ENCODE data around the gene MRPL12. TPM values are rescaled to one million over a fixed set of nuclear protein-coding genes. Genes with fewer than 3 reads are reported as not detected.

Gene MRPL12
- total RNA-seq, 4 donors from 2014 or later, result 26.1 to 63.3 (median 35.8) TPM

- peaks cover 0 to 30% (median 12%) of the 10 kb centered on the region in 4 donors for H3K4me1 ChIP-seq
- H3K27ac ChIP-seq, result peak overlapping the region; percentile 44 to 94 (median 92)
- TF ChIP-seq EP300 (IDR thresholded peaks at IDR 0.05), result no peak
- TF ChIP-seq POLR2A (IDR thresholded peaks at IDR 0.05), result no peak
- TF ChIP-seq CTCF (IDR thresholded peaks at IDR 0.05), result no peak
- WGBS, 2 donors, result 0% methylated on average over 14 to 16 of the region's 16 CpGs
- H3K27me3 ChIP-seq, result no peaks in the 10 kb centered on the region
- H3K36me3 ChIP-seq, result peaks cover 0 to 31% (median 14%) of the 10 kb centered on the region in 3 donors
- H3K9me3 ChIP-seq, result no peaks in the 10 kb centered on the region
- no peak for DNase-seq (ENCODE audit: low spot score in 2 of 2)
- H3K4me3 ChIP-seq, result peak overlapping the region; percentile 69 to 100 (median 100)
Measured at GRCh38 chr17:81666092-81666341, 37.1 kb upstream of the MRPL12 start.

- Histone ChIP-seq H3K4me1 (peaks cover 0 to 30% (median 12%) of the 10 kb centered on the region in 4 donors), H3K36me3 (peaks cover 0 to 37% (median 14%) of the 10 kb centered on the region in 3 donors)
Measured at GRCh38 chr17:81666342-81667191, 36.6 kb upstream of the MRPL12 start, which contains the start of the genes CCDC137 and OXLD1. TSS of gene CCDC137 (plus strand) at chr17:81666737. CDS start at chr17:81666767, 30 bp downstream. TSS of gene OXLD1 (minus strand) at chr17:81666605. CDS start at chr17:81666577, 28 bp downstream.

GRCh38 chr17:81667754-81668153 is 35.4 kb upstream of the MRPL12 start:
- no peaks in the 10 kb centered on the region for H3K27me3 ChIP-seq
- no peak overlapping the region for H3K27ac ChIP-seq
- H3K9me3 ChIP-seq, result no peaks in the 10 kb centered on the region
- TF ChIP-seq CTCF (IDR thresholded peaks at IDR 0.05) (no peak), POLR2A (IDR thresholded peaks at IDR 0.05) (no peak), EP300 (IDR thresholded peaks at IDR 0.05) (no peak)
- 82 to 88% methylated on average over 18 of the region's 18 CpGs for WGBS, 2 donors
- H3K4me1 ChIP-seq, result peaks cover 0 to 30% (median 12%) of the 10 kb centered on the region in 4 donors
- peaks cover 0 to 49% (median 14%) of the 10 kb centered on the region in 3 donors for H3K36me3 ChIP-seq
- peak overlapping the region in 1 of 4 donors; percentile 99 for H3K4me3 ChIP-seq
- no peak for DNase-seq (ENCODE audit: low spot score in 2 of 2)

More at GRCh38 chr17:81666342-81667191, 36.6 kb upstream of the MRPL12 start, which contains the start of the genes CCDC137 and OXLD1:
- TF ChIP-seq CTCF (IDR thresholded peaks at IDR 0.05) (peak in 1 of 5 experiments; percentile 29), EP300 (IDR thresholded peaks at IDR 0.05) (peak; percentile 33 to 91), POLR2A (IDR thresholded peaks at IDR 0.05) (peak; percentile 28 to 69)
- H3K9me3 ChIP-seq, result no peaks in the 10 kb centered on the region
- peak within 1 kb of the TSS; percentile 44 to 94 (median 92) for H3K27ac ChIP-seq
- H3K27me3 ChIP-seq, result no peaks in the 10 kb centered on the region
- peak; percentile 90 to 91 for DNase-seq (ENCODE audit: low spot score in 2 of 2)
- peak within 1 kb of the TSS; percentile 69 to 100 (median 100) for H3K4me3 ChIP-seq
- 0% methylated on average over 31 to 57 of the region's 96 CpGs for WGBS, 2 donors

GRCh38 chr17:81672504-81672903 is 30.7 kb upstream of the MRPL12 start:
- Histone ChIP-seq H3K4me3 (no peak overlapping the region), H3K4me1 (peaks cover 0 to 15% (median 3%) of the 10 kb centered on the region in 4 donors), H3K27ac (no peak overlapping the region), H3K27me3 (no peaks in the 10 kb centered on the region), H3K36me3 (peaks cover 0 to 62% (median 14%) of the 10 kb centered on the region in 3 donors), H3K9me3 (no peaks in the 10 kb centered on the region)
- no peak for TF ChIP-seq CTCF (IDR thresholded peaks at IDR 0.05)
- no peak for TF ChIP-seq POLR2A (IDR thresholded peaks at IDR 0.05)
- no peak for TF ChIP-seq EP300 (IDR thresholded peaks at IDR 0.05)
- no peak for DNase-seq (ENCODE audit: low spot score in 2 of 2)
- WGBS, 2 donors, result 78 to 80% methylated on average over 1 to 13 of the region's 18 CpGs

- Histone ChIP-seq H3K36me3 (peaks cover 0 to 62% (median 14%) of the 10 kb centered on the region in 3 donors), H3K9me3 (no peaks in the 10 kb centered on the region), H3K4me1 (peaks cover 0 to 11% (median 0%) of the 10 kb centered on the region in 4 donors), H3K4me3 (no peak overlapping the region), H3K27me3 (no peaks in the 10 kb centered on the region), H3K27ac (no peak overlapping the region)
- no peak for TF ChIP-seq POLR2A (IDR thresholded peaks at IDR 0.05)
- no peak for TF ChIP-seq EP300 (IDR thresholded peaks at IDR 0.05)
- no peak for TF ChIP-seq CTCF (IDR thresholded peaks at IDR 0.05)
- DNase-seq (ENCODE audit: low spot score in 2 of 2), result no peak
- 91 to 92% methylated on average over 13 to 16 of the region's 16 CpGs for WGBS, 2 donors
Measured at GRCh38 chr17:81672954-81673353, 30.2 kb upstream of the MRPL12 start.

Data from tibial nerve (tissue), 4 donors.